Activated CD8-positive, alpha-beta memory T cell treated with anti-CD3 and anti-CD28 coated beads, Interleukin-2, amount 50 U/mL, for 4 hours (primary cell): ENCODE data around the gene LPAR6.

Experiments used
- DNase-seq: peaks from one replicate; pipeline ENCODE4 v3.0.0-alpha.2; 2020

The LPAR6 gene

DNA sequence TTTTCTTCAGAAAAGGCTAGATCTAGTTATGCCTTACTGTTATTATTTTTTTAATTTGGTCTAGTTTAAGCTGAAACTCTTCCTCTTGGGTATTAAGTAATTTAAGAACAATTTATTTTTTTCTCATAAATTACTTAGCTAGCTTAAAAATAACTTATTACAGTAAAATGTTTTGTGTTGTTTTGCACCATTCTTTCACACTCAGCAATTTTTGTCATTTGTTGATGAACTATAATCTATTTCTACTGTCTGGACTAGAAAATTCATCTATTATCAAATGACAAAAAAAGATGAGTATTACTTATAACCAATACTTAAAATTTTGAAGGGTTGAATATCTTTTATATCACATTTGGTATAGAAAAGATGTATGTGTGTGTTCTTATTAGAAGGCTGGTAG lies 1.6 kb upstream of the LPAR6 start:
- no peak for DNase-seq

- DNase-seq = no peak
Measured at GRCh38 chr13:48411841-48412531, 927 bp downstream of the LPAR6 start.

- no peak for DNase-seq
Measured at GRCh38 chr13:48411147-48411794, 1.6 kb downstream of the LPAR6 start.

GRCh38 chr13:48410199-48410598 lies 2.7 kb downstream of the LPAR6 start:
- no peak for DNase-seq

- DNase-seq = no peak
Measured at GRCh38 chr13:48405875-48406274, 7.0 kb downstream of the LPAR6 start.

GRCh38 chr13:48404952-48405351 lies 8.0 kb downstream of the LPAR6 start:
- DNase-seq = no peak

DNA sequence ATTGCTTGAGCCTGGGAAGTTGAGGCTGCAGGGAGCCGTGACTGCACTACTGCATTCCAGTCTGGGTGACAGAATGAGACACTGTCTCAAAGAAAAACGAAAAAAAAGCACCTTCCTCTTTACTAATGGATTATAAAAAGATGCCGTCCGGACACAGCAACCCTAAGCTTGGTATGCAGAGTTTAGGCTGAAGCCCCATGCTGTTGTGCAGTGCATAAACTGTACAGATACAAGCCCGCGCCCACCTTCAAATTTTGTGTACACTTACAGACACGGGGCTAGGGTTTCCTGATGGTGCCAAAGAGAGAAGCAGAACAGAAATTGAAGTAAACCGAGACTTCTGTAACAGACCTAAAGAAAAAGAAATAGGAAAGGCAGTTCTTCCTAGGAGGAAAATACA lies 9.0 kb downstream of the LPAR6 start:
- no peak for DNase-seq

- DNase-seq = no peak
Measured at GRCh38 chr13:48403151-48403631, 9.7 kb downstream of the LPAR6 start.

DNA sequence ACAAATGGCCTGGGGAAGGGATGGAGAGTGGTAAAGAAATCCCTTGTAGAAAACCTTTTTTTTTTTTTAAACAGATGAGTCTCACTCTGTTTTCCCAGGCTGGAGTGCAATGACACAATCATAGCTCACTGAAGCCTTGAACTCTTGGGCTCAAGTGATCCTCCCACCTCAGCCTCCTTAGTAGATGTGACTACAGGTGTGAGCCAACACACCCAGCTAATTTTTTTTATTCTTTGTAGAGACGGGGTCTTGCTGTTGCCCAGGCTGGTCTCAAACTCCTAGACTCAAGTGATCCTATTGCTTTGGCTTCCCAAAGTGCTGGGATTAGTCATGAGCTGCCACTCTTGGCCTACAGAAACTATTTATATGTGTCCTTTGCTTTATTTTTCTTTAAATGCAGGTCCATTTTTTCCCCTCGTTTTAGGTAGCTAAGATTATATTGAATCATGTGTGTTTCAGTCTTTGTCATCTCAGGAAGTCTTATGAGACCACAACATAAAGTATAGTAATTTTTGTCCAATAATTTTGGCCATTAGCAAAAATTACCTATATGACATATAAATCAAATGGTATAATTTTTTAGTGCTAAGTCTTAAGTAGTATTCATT lies 10.5 kb downstream of the LPAR6 start:
- no peak for DNase-seq

DNA sequence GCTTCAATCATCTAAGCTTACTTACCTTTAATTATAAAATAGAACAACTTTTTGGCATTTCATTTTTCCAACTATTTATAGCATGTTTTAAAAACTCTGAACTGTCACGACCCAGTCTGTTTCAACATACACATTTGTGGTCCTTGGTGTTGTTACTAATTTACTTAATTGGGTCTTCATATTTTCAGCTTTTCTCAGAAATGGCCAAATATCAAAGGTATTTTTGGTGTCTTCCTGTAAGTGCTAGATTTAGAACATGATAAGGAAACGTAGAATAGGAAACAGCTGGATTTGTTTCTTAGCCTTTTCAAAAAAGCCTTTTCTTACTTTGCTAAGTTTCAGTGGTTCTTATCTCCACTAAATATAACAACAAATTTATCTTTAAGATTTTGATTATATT lies 11.4 kb downstream of the LPAR6 start:
- DNase-seq = no peak

- no peak for DNase-seq
Measured at GRCh38 chr13:48400850-48401291, 12.0 kb downstream of the LPAR6 start.

GRCh38 chr13:48400090-48400694 lies 12.7 kb downstream of the LPAR6 start:
- DNase-seq = no peak

DNA sequence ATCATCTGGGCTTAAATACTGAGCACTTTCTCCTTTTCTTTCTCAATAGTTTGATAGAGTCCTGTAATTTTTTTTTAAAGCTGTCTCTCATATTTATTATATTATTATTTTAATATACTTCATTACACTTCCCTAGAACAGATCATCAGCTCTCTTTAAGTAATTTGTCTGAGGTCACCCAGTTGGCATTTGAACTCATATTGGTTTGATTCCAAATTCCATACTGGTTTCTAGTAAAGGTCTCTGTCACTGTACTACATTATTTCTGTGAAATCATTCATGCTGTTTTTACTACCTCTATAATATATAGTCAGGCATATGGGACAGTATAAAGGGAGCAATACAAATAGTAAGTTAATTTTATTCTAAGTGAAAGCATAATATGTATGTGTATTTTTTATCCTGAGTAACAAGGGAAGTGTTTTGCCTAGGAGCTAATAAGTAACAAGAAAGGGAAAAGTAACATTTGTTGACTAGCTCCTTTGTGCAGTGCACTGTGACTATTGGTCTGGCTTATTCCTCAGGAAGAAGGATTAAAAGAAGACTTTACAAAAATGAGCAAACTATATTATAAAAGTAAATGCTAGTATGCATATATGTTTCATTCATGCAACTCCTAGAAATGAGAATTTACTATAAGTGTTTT lies 14.3 kb downstream of the LPAR6 start:
- DNase-seq = no peak

DNA sequence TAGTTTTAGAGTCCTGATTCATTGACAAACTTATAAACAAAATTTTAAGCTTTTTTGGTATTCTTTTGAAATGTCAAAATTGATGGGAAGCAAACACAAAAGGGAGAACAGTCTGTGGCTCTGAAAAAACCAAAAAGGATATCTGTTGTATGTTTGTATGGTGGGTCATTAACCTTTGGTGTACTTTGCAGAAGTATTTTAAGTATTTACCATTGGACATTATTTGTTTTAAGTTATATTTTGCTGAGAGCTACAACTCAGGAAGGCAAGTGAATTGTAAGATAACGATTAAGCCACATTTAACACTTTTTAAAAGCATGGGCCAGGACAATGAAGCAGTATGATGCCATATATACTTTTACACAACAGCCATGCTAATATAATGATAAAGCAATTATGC lies 15.2 kb downstream of the LPAR6 start:
- DNase-seq = no peak

DNA sequence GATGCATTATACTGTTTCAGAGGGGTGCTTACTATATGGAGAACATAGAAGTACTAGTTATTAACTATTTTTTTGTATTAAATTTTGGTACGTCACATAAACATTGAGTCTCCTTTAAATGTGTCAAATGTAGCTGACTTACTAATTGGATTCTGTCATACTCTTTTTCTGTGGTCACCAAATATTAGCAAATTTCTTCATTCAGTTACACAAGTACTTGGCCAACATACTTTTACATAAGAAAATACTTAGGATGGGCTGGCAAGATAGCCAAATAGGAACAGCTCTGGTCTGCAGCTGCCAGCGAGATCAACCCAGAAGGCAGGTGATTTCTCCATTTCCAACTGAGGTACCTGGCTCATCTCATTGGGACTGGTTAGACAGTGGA lies 19.2 kb downstream of the LPAR6 start:
- DNase-seq = no peak

DNA sequence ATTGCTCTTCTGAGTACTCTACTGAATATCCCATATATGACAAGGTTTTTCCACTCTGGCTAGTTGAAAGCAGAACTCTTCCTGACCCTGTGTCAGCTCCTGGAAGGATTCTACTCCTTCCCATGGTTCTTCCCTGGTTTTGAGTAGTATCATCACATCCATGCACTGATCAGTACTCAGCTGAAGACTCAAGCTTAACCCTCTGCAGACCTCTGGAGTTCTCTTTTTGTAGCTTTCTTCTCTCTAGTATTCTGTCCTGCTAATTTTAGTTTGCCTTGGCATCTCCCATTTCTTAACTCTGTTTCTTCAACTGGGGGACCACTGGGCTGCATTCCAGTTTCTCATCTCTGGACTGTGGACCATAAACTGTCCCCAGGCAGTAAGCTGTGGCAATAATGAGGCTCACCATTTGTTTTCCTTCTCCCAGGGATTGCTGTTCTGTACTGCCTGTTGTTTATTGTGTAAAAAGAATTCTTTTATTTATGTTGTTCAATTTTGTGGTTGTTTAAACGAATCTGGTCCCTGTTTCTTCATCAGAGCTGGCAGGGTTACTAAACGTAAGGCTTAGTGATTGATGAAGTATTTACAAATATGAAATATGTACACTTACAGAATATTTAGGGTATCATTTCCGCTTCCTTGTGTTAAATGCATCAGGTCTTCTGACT lies 19.7 kb downstream of the LPAR6 start:
- DNase-seq = no peak

DNA sequence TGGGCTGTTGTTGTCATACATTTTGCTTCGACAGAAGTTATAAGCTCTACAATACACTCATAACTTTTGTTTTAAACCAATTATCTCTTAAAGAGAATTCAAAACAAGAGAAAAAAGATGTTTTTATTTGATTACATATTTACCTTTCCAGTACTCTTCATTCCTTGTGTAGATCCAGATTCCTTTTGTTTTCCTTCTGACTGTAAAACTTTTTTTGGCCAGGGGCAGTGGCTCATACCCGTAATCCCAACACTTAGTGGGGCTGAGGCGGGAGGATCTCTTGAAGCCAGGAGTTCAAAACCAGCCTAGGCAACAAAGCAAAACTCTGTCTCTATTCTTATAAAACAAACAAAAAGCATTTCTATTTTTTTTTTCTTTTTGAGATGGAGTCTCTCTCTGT lies 21.7 kb downstream of the LPAR6 start:
- no peak for DNase-seq

GRCh38 chr13:48386816-48387215 lies 26.1 kb downstream of the LPAR6 start:
- DNase-seq = no peak

- no peak for DNase-seq
Measured at GRCh38 chr13:48383384-48383783, 29.5 kb downstream of the LPAR6 start.

DNA sequence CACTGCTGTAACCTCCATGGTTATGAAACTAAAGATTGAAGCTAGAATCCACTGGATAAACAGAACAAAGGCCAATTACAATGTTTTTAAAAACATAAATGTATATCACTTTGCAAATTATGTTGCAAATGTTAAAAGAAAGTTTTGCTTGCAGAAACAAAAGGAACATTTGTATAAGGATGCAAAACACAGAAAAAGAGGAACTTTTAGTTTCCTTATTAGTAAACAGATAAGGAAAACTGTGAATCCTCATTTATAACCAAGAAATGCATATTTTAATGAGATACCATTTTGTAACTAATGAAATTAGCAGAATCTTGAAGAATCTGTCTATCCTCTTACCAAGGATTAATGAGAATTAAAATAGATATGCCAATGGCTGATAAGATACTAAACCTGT lies 32.3 kb downstream of the LPAR6 start:
- no peak for DNase-seq

GRCh38 chr13:48377857-48378256 lies 35.1 kb downstream of the LPAR6 start:
- DNase-seq = no peak

DNA sequence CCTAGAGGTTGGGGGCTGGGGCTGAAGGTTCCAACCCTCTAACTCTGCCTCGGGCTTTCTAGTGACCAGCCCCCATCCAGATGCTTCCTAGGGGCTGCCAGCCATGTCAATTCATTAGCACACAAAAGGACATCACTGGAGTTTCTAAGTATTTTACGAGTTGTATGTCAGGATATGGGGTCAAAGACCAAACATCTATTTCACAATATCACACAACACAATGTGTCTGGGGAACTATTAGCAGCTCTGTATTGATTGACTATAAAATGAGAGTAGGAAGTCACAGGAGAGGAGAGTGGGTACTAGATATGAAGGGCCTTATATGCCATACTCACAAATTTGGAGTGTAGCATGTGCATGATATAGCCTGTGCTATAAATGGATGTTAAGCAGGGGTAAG lies 42.1 kb downstream of the LPAR6 start:
- DNase-seq = no peak

DNA sequence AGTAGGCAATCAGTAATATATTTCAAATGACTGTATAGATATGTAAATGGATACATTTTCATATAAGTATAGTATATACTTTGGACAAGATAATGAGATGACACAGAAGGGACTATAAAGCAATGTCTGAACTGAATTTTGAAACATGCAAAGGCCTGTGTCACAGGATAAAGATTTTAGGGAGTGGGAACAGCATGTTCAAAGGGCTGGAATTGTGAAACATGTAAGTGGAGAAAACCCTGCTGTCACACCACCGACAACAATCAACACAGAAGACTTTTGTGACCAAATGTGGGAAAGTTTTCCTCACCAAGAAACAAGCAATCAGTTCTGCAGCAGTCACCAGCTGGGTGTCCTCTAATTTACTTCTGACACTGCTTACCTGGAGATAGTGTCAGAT lies 42.9 kb downstream of the LPAR6 start:
- DNase-seq = no peak
